ENCODE results near the gene ICE1.
A peak's percentile ranks its signal among the peaks of the same experiment; 100 is the strongest.
"Not testable (repeated sequence)": the region's sequence is repeated elsewhere in the genome, so short reads cannot be mapped to it uniquely, and the experiment has no call there.

The ICE1 gene

DNA sequence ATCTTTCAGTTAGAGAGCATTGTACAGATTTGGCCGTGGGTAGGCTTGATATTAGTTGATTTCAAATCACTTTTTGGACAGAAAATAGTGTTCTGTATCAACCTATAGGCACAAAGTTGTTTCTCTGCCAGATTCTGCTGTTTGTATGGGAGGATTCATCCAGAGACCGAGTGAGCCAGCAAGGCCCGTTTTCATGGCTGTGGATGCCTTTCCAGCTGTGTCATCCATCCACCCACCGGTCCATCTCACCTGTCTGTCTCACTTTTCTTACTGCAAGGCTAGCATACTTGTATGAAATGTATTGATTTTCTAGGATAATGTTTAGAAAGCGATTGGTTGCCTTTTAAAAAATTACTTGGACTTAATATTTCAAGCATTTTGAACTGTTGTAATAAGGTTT, 34.4 kb downstream of the ICE1 start:
- no peak for DNase-seq

DNA sequence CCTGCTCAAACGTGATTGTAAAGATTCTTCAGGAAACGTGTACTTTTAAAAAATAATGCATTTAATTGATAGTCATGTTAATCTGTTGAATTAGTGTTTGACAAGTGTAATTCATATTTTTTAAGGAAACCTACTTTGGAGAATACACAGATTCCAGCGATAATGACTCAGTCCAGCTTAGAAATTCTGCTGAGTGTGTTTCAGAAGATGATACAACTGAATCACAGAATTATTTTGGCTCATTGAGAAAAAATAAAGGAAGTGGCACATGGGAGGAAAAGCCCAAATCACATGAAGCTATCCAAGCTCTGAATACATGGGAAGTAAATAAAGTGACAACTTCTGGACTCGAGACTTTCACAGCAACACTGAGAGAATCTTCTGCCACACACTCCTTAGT, 37.8 kb downstream of the ICE1 start:
- DNase-seq, result no peak

DNA sequence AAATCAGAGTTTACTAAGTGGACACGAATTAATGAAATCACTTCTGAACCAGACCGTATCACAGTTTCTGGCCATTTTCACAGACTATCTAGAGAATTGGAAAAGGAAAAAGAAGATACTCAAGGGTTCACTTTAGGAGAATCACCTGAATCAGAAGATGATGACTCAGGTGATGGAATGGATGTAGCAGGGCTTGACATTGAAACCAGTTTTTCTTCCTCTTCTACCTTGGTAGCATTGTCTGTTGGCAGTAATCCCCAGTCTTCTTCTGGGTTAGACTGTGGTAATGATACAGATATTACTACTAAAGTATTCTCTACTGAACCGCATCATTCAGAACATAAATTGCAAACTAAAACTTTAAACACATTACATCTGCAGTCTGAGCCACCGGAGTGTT, 38.5 kb downstream of the ICE1 start:
- DNase-seq, result no peak

DNA sequence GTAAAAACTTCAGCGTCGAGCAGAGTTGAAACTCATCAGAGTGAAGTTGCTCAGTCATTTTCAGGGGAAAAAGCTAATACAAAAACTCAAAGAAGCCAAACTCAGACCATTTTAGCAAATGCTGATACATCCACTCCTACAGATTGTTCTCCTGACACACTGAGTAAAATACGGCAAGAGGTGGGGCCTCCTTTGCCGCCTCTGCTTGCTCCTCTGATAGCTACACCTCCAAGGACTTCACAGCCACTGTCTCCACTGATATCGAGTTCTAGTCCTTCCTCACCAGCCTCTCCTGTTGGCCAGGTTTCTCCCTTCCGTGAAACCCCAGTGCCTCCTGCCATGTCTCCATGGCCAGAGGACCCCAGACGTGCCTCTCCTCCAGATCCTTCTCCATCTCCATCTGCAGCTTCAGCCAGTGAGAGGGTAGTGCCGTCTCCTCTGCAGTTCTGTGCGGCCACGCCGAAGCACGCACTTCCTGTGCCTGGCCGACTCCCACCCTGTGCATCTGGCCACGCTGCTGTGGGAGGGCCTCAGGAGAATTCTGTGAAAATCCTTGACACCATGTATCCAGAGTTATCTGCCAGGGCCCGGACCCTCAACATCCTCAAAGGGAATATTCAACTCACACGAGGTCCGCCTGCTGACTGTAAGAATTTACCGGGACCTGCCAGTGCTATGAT, 41.7 kb downstream of the ICE1 start:
- DNase-seq, result no peak

DNA sequence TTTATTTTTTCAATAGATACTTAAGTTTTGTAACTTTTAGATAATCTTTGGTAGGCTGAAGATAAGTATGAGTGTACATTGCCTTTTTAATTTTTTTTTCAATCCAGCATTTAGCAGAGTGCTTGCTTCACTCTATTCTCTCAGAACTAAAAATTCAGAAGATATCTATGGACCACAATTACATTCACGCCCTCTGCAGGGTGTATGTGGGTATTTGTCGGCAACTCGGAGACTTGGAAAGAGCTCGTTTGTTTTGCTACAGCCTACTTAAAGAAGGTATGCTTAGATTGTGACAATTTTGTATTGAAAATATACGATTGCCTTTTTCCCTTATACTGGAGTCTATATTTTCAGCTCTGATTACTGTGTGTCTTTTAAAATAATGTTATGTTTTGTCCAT, 43.8 kb downstream of the ICE1 start:
- no peak for DNase-seq

DNA sequence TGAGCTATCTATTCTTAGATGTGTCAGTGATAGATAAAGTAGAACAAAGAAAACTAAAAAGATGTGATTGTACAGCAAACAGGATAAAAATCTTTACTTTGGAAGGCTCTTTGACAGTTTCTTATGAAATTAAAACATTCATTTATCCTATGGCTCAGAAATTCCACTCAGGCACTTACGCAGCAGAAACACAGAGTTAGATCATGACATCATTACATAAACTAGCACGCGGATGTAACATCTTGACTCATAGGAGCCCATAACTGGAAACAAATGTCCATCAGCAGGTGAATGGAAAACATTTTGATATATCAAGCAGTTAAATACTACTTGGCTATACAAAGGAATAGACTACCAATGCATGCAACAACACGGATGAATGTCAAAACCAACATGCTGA, 45.3 kb downstream of the ICE1 start:
- DNase-seq, result no peak

DNA sequence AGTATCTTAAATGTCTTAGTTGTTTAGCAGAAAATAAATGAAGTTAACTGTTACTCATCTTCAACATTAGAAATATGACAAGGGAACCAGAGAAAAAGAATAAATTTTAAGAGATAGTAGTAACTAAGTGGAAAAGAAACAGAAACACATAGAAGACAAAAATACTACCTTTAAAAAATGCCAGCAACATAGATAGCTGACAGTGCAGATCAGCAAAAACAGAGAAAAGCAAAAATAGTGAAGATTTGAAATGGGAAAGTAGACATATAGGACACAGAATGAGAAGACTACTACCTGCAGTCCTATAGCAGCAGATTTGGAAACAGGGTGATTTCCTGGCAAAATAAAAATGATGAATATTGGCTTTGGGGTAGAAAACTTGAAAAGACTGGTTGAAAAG, 48.5 kb downstream of the ICE1 start:
- no peak for DNase-seq

DNA sequence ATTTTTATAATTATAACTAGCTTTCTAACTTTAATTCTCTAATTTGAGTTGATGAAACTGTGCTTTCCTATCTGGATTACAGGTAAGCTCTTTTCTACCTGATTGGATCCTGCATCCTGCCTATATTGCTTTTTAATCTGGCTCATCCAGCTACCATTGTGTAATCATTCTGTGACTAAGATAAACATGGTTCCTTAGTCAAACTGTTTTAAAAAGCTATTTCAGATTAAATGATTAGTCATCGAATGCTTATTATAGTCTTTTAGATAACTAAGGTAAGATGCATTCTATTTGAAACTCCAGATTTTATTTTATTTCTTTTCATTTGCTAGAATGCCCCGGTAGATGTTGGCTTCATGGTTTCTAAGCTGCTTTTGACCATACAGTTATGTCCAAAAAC, 50.7 kb downstream of the ICE1 start:
- DNase-seq, result no peak

DNA sequence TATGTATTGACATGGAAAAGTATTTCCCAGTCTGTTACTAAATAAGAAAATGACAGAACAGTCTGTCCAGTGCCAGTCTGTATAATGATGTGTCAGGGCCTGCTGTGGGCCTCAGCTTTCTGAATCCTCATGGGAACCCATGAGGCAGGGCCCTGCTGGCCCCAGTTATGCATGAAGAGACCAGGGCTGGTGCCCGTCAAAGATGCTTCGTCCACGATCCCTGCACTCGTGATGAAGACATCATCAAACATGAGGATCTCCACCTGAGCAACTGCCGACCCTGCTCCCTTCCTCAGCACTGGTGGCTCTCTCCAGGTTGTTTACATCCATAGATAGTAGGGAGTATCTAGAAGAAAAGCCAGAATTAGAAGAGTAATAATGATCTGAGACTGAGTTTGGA, 52.5 kb downstream of the ICE1 start:
- no peak for DNase-seq

DNA sequence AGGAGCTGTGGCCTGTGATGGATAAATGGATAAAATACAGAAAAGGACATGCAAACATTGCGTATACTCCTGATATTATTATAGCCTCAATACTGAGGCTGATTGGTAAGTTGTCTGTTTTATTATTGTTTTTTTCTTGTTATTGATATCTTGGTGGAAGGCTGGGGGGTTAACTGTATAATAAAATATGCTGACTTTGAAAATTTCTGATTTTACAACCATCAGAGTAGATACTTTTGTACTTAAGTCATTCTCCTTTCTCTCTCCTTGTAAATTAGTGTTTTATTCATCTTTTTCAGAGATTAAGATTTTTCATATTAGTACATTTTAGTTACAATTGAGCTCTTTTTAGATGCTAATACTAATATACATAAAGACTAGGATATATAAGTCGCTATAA, 53.5 kb downstream of the ICE1 start:
- DNase-seq, result no peak

DNA sequence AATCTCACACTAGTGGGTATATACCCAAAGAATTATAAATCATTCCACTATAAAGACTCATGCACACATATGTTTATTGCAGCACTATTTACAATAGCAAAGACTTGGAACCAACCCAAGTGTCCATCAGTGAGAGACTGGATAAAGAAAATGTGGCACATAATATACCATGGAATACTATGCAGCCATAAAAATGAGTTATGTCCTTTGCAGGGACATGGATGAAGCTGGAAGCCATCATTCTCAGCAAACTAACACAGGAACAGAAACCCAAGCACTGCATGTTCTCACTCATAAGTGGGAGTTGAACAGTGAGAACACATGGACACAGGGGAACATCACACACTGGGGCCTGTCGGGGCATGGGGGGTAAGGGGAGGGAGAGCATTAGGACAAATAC, 57.1 kb downstream of the ICE1 start:
- not testable (repeated sequence) for DNase-seq

DNA sequence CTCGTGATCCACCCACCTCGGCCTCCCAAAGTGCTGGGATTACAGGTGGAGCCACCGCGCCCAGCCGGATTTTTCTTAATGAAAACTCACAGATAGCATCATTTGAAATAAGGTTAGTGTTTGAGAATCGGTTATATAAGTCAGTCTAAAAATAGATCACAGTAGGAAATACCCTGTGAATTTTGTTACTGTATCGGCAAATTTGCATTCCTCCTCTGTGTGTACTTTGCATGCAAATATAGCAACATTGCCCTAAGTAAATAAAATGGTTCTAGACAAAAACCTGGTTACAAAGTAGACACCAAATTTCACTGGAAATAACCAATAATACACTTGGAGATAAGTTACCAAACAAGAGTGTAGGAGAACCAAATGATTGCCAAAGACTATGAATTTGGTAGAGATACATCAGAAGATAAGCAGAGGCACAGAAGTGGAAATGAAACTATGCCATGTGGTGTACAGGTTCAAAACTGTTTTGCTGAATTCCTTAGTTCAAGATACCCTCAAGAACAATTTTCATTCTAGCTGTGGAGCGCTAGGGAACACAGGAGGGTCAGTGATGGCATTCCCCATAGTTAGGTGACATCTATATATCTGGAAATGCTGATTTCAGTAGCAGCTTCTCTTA, 58.1 kb downstream of the ICE1 start:
- no peak for DNase-seq

DNA sequence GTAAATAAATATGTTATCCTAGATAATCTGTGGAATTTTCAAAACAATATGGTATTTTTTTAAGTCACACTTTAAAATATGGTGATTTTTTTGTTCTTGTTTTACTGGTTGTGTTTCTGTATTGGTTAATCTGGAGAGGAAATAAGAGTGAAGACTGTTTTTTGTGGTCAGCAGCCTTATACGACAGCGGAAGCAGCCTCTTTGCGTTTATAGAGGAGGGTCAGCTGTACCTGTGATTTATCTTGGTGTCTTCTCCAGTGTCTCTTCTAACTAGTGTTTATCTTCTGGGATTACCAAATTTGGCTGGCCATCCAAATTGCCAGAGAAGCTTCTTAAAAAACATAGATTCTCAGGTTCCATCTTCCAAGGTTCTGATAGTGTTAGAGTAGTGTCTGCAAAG, 58.7 kb downstream of the ICE1 start:
- DNase-seq, result no peak

DNA sequence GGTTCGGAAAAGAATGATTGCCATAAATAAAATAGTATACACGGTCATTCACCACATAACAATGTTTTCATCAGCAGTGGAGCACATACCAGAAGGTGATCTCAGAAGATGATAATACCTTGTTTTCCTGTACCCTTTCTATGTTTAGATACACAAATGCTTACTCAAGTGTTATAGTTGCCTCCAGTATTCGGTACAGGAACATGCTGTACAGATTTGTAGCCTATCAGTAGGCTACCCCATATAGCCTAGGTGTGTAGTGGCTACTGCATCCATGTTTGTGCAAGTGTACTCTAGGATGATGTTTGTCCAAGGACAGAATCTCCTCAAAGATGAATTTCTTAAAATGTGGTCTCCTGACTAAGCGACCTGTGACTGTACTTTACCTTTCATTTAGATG, 59.2 kb downstream of the ICE1 start:
- no peak for DNase-seq

DNA sequence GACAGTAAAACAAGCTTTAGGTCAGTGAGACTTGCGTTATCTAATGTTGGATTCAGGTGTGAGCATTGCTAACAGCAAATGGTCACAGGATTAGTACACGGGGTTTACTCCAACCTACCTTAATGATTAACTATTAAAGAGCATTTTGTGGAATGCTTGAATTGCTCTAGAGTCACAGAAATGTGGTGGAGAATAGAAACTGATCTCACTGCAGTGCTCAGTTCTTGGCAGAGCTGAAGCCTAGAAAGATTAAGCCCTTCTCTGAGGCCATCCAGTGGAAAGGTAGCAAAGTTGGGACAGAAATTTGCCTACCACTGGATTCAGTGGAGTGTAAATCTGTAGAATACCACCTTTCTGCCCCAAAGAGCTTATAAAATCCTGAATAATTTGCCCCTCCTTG, 60.9 kb downstream of the ICE1 start:
- DNase-seq, result no peak

DNA sequence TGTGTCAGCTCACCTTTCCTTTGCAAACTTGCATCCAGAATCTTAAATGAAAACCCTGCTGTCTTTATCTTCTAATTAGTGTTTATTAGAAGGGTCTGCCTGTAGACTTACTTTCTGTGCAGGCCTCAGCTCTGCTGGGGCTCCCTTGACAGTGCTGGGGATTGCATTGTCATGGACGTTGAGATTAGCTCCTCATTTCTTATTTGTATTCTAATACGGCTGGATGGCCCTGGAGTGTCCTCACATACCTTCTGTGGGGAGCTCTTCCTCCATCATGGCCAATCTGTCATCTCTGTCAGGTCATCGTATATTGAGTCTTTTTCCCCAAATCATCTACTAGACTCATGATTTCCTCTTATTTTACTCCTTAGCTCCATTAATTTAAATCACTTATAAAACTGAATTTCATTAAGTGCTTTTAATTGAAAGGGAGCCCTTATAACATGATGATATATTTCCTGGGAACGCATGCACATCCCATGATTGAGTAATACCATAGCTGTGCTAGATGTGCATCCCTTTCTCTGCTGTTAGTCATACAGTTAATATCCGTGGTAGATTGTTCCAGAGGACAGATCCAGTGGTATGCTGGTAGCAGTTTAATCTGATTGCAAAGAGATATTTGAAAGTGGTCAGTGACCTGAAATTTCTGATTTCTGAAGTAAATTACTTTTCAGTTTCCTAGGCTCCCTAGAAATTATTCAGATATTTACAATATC, 61.6 kb downstream of the ICE1 start:
- no peak for DNase-seq

DNA sequence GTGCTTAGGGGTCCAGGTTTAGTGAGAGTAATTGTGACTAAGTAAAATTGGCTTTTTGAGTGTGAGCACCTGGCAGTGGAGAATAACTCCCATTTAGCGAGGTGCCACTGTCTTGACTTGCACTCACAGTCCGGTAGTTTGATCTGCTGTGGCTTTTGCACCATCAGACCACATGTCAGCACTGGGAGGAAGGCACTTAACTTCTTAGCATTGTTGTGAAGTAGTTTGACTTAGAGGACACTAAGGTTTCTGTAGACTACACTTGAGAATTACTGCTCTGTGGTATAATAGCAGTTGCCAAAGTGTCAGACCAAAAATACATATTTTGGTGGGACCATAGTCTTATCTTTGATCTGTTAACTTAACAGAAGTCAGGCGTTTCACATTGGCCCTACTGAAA, 63.6 kb downstream of the ICE1 start:
- DNase-seq, result no peak

DNA sequence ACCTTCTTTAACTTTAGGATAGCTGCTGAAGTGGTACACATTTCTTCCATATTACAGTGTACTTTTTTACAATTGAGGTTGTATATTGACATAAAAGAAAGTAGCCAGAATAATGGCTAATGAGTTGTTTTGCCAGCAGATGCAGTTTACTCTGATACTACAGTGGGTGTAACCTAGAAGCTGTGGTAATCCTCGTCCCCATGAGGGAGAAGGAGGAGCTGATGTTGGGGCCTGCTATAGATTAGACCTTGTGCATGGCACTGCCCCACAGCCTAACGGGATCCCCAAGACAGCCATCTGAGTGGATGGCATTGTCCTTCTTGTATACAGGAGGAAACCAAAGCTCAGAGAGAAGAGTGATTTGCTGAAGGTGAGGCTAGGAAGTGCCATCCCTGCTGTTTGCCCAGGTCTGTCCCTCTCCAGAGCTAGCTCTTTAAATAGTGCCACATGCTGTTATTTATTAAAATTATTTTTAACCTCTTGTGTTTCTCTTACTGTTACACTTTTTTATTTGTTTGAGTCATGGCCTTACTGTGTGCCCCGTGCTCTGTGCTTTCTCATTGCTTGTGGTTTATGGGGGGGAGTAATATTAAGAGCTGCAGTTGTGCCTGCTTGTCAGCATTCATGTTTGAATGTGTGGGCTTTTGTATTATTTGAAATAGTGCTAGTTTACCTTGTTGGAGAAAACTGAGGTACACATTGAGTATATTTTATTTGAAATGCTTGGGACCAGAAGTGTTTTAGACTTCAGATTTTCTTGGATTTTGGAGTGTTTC, 65.3 kb downstream of the ICE1 start:
- DNase-seq, result no peak

DNA sequence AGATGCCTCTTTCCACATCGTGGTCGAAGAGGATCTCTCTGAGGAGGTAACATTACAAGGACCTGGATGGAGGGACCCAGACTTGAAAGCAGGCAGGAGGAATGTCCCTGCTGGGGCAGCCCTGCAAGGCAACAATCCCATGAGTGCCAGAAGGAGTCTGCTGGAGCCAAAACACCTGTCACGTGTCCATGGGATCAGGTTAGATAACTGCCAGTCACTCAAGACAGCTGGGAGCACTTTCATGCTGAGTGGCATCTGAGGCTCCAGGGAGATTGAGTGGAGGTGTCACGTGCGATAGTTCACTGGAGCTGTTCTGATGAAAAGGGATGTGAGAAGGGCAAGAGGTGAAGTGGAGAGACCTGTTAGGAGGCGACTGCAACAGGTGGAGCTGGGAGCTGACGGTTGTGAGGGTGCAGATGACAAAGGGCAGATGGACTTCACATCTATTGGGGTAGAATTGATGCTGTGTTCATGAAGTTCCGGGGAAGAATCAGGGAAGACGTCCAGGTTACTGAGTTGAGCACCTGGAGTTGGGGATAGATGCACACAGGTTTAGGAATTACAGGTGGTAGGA, 68.4 kb downstream of the ICE1 start:
- no peak for DNase-seq

DNA sequence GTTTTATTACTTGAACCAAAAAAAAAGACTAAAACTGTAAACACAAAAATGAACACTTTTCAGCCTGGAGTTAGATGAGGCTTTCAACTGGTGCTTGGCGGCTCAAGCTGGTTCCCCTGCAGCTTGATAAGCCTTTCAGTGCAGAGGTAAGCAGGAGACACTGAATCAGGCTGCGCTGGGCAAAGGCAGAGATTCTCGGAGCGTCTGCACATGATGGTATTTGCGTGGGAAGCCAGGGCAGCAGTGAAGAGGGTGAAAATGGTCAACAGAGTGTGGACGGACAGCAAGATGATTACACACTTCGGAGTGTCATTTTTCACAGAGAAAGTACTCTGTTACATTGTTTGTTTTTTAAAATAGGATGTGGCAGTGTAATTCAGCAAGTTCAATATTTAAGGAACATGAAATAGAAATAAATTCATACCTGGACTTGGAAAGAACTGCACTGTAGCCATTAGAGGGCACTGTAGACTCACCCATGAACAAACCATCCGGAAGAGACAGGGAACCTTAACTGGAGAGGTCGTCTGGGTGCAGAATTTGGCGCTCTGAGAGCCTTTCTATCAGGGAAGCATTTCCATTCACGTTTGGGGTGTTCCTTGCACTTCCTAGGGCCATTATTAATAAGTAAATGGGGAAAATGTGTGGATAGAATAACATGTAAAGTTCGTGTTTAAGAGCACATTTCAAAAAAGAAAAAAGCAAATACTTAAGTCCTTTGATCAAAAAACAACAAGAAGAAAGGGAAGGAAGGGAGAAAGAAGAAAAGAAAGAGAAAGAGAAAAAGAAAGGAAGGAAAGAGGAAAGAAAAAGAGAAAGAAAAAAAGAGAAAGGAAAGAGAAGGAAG, 69.8 kb downstream of the ICE1 start:
- peak in 2 of 4 experiments; percentile 2 to 3 for DNase-seq

DNA sequence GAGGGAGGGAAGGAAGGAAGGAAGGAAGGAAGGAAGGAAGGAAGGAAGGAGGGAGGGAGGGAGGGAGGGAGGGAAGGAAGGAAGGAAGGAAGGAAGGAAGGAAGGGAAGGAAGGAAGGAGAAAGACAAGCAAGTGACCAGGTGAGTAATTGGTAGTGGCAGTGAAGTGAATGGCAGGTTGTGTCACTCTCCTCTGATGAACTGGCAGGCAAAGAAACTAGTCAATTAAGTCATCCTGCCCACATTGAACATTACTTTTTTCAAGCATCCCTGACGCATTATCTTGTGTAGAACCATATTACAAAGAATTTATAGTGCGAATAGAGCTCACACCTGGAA, 70.4 kb downstream of the ICE1 start:
- DNase-seq, result not testable (repeated sequence)

All from activated CD4-positive, CD25-positive, alpha-beta regulatory T cell (primary cell).